NK-92 treated with Interleukin-12 subunit alpha and Interleukin-12 subunit beta, amount 100 ng/mL, for 24 hours (cell line): Measurements from ENCODE around the gene RAB44.
"Not testable (repeated sequence)": the region's sequence is repeated elsewhere in the genome, so short reads cannot be mapped to it uniquely, and the experiment has no call there.

Source experiments
- DNase-seq: peaks from one replicate; lab custom pipeline; 2025; lab: John Stamatoyannopoulos, UW

RAB44 gene

GRCh38 chr6:36686668-36687513 lies 10.7 kb upstream of the RAB44 start:
- DNase-seq, result no peak

GRCh38 chr6:36688063-36688738 lies 9.4 kb upstream of the RAB44 start:
- DNase-seq, result no peak

- DNase-seq, result no peak
Observed at GRCh38 chr6:36688739-36689075, 8.9 kb upstream of the RAB44 start.

GRCh38 chr6:36691011-36691410 lies 6.6 kb upstream of the RAB44 start:
- DNase-seq, result no peak

GRCh38 chr6:36691612-36692011 lies 6.0 kb upstream of the RAB44 start:
- no peak for DNase-seq

- DNase-seq, result no peak
Observed at GRCh38 chr6:36692220-36692619, 5.4 kb upstream of the RAB44 start.

GRCh38 chr6:36692861-36693702 lies 4.5 kb upstream of the RAB44 start:
- no peak for DNase-seq

- no peak for DNase-seq
Observed at GRCh38 chr6:36694616-36695015, 3.0 kb upstream of the RAB44 start.

GRCh38 chr6:36695414-36695813 lies 2.2 kb upstream of the RAB44 start:
- no peak for DNase-seq

GRCh38 chr6:36698196-36698595 lies 570 bp downstream of the RAB44 start:
- no peak for DNase-seq

GRCh38 chr6:36698871-36699271 lies 1.2 kb downstream of the RAB44 start:
- DNase-seq, result no peak

GRCh38 chr6:36699348-36699747 lies 1.7 kb downstream of the RAB44 start:
- no peak for DNase-seq

- no peak for DNase-seq
Observed at GRCh38 chr6:36700071-36700812, 2.6 kb downstream of the RAB44 start.

- DNase-seq, result no peak
Observed at GRCh38 chr6:36700831-36701230, 3.2 kb downstream of the RAB44 start.

GRCh38 chr6:36701401-36701991 lies 3.9 kb downstream of the RAB44 start:
- no peak for DNase-seq

GRCh38 chr6:36702656-36703055 lies 5.0 kb downstream of the RAB44 start:
- no peak for DNase-seq

GRCh38 chr6:36703081-36703606 lies 5.5 kb downstream of the RAB44 start:
- no peak for DNase-seq

GRCh38 chr6:36703982-36704381 lies 6.4 kb downstream of the RAB44 start:
- DNase-seq, result no peak

- DNase-seq, result not testable (repeated sequence)
Observed at GRCh38 chr6:36704961-36705577, 7.4 kb downstream of the RAB44 start.

- no peak for DNase-seq
Observed at GRCh38 chr6:36706339-36706738, 8.7 kb downstream of the RAB44 start.

GRCh38 chr6:36712816-36713215 lies 15.2 kb downstream of the RAB44 start:
- no peak for DNase-seq
